ENCODE data around the gene PHF19. TPM values are rescaled to one million over a fixed set of nuclear protein-coding genes. Genes with fewer than 3 reads are reported as not detected.

The PHF19 gene
- total RNA-seq, 4 donors from 2014 or later = 6.7 to 11.1 (median 9.3) TPM

DNA sequence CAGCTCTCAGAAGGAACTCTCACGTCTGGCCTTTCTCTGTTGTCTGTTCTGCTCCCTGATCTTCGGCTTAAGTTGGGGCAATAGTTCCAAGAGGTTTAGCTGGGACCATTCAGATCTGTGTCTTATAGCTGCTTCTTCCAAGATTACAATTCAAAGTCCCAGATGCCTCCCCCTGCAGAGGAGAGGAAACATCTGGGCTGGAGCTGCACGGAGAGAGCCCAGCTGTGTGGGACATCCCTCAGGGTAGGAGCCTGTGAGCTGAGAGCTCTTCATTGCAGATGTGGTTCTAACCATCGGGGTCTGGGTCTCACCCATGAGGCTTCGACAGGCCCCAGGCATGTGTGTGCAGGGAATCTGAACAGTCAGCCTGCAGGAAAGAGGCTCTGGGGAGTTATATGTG is 9.0 kb upstream of the PHF19 start:
- intact Hi-C loops (cut with DNase I; ENCODE audit: low total_unique reads) (no loop called here), in situ Hi-C loops (cut with MboI; ENCODE audit: low pct_ligation_motif_present in 1 of 4, low pct_unique_long_range_greater_than_20kb in 1 of 4, low sequenced_read_pairs in 3 of 4) (no loop called here)
- DNase-seq = no peak
- peak overlapping the region; percentile 38 to 61 (median 55) for H3K27ac ChIP-seq
- WGBS, 2 donors (ENCODE audit: low coverage in 1 of 2) = 38 to 53% methylated on average over 3 to 5 of the region's 5 CpGs
- peaks cover 0 to 21% (median 14%) of the 10 kb centered on the region in 4 donors for H3K4me1 ChIP-seq
- no peaks in the 10 kb centered on the region for H3K36me3 ChIP-seq
- TF ChIP-seq POLR2AphosphoS5 (IDR thresholded peaks at IDR 0.05) = no peak
- TF ChIP-seq EP300 (IDR thresholded peaks at IDR 0.05; ENCODE audit: low read depth) = no peak
- TF ChIP-seq, protein P1, sequence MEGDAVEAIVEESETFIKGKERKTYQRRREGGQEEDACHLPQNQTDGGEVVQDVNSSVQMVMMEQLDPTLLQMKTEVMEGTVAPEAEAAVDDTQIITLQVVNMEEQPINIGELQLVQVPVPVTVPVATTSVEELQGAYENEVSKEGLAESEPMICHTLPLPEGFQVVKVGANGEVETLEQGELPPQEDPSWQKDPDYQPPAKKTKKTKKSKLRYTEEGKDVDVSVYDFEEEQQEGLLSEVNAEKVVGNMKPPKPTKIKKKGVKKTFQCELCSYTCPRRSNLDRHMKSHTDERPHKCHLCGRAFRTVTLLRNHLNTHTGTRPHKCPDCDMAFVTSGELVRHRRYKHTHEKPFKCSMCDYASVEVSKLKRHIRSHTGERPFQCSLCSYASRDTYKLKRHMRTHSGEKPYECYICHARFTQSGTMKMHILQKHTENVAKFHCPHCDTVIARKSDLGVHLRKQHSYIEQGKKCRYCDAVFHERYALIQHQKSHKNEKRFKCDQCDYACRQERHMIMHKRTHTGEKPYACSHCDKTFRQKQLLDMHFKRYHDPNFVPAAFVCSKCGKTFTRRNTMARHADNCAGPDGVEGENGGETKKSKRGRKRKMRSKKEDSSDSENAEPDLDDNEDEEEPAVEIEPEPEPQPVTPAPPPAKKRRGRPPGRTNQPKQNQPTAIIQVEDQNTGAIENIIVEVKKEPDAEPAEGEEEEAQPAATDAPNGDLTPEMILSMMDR (IDR thresholded peaks at IDR 0.05) = no peak
- no peak for TF ChIP-seq POLR2A (IDR thresholded peaks at IDR 0.05)
- no peak overlapping the region for H3K4me3 ChIP-seq
- H3K27me3 ChIP-seq = no peaks in the 10 kb centered on the region
- H3K9me3 ChIP-seq = no peaks in the 10 kb centered on the region

DNA sequence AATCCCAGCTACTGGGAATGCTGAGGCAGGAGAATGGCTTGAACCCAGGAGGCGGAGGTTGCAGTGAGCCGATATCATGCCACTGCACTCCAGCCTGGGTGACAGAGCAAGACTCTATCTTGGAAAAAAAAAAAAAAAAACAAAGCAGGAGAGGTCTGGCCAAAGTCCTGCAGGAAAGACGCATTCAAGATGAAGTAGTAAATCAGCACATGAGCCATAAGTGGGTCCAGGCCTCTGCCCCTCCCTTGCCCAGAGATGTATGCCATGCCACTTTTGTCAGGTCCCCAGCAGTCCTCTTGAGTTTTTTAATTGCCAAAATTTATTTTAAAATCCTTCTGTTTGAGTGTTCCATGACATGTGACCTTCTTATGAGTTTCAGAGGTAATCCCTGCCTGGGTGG is 8.5 kb upstream of the PHF19 start:
- intact Hi-C loops (cut with DNase I; ENCODE audit: low total_unique reads) (no loop called here), in situ Hi-C loops (cut with MboI; ENCODE audit: low pct_ligation_motif_present in 1 of 4, low pct_unique_long_range_greater_than_20kb in 1 of 4, low sequenced_read_pairs in 3 of 4) (no loop called here)
- Histone ChIP-seq H3K9me3 (no peaks in the 10 kb centered on the region), H3K4me3 (no peak overlapping the region), H3K36me3 (no peaks in the 10 kb centered on the region), H3K27me3 (no peaks in the 10 kb centered on the region), H3K4me1 (peaks cover 0 to 17% (median 11%) of the 10 kb centered on the region in 4 donors), H3K27ac (peak overlapping the region; percentile 38 to 61 (median 55))
- no peak for DNase-seq
- TF ChIP-seq, protein P1 (IDR thresholded peaks at IDR 0.05) = no peak
- TF ChIP-seq POLR2AphosphoS5 (IDR thresholded peaks at IDR 0.05) = no peak
- no peak for TF ChIP-seq POLR2A (IDR thresholded peaks at IDR 0.05)
- TF ChIP-seq EP300 (IDR thresholded peaks at IDR 0.05; ENCODE audit: low read depth) = no peak
- 10 to 41% methylated on average over 2 to 3 of the region's 3 CpGs for WGBS, 2 donors (ENCODE audit: low coverage in 1 of 2)

DNA sequence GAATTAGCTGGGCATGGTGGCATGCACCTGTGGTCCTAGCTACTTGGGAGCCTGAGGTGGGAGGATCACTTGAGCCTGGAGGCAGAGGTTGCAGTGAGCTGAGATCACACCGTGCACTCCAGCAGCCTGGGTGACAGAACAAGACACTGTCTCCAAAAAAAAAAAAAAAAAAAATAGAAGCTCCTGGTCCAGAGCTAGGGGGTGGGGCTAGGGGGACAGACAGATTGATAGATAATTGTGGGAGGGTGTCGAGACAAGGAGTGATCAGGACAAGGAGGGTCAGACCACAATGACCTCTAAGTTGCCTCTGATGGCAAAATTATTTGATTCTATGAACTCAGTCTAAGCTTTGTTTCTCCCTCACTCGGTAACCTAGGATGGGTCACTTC is 6.6 kb upstream of the PHF19 start:
- in situ Hi-C loops (cut with MboI; ENCODE audit: low pct_ligation_motif_present in 1 of 4, low pct_unique_long_range_greater_than_20kb in 1 of 4, low sequenced_read_pairs in 3 of 4) = no loop called here
- Histone ChIP-seq H3K4me3 (no peak overlapping the region), H3K9me3 (no peaks in the 10 kb centered on the region), H3K36me3 (no peaks in the 10 kb centered on the region), H3K27ac (no peak overlapping the region), H3K27me3 (no peaks in the 10 kb centered on the region), H3K4me1 (peaks cover under 1 to 15% (median 7%) of the 10 kb centered on the region in 4 donors)
- TF ChIP-seq POLR2AphosphoS5 (IDR thresholded peaks at IDR 0.05) = no peak
- TF ChIP-seq, protein P1 (IDR thresholded peaks at IDR 0.05) = no peak
- TF ChIP-seq POLR2A (IDR thresholded peaks at IDR 0.05) = no peak
- no peak for TF ChIP-seq EP300 (IDR thresholded peaks at IDR 0.05; ENCODE audit: low read depth)
- intact Hi-C loops (cut with DNase I; ENCODE audit: low total_unique reads) = no loop called here
- WGBS, 2 donors (ENCODE audit: low coverage in 1 of 2) = 86 to 87% methylated on average over 1 to 3 of the region's 3 CpGs
- no peak for DNase-seq

DNA sequence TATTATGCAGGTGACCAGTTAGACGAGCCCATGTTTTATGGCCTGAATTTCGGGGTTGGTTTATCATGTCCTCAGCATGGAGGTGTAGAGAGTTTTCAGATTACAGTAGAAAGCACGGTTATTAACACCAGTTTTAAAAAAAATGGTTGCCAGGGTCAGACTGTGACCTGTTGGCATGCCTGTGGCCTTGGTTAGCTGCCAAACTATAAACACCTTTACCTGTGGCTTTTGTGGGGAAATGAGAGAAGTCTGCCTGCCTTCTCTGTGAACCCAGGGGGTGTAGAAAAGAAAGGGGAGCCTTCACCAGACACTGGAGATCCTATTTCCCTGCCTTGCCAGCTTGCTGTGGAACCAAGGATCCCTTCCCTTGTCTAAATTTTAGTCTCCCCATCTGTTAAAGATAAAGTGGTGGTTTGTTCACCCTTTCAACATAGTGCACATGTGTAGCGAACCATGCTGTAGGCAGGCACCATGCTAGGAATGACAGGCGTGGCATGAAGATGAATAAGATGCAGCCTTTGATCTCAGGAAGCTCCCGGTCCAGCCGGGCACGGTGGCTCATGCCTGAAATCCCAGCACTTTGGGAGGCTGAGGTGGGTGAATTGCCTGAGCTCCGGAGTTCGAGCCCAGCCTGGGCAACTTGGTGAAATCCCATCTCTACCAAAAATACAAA is 6.1 kb upstream of the PHF19 start:
- in situ Hi-C loops (cut with MboI; ENCODE audit: low pct_ligation_motif_present in 1 of 4, low pct_unique_long_range_greater_than_20kb in 1 of 4, low sequenced_read_pairs in 3 of 4) = no loop called here
- peaks cover 5 to 21% (median 8%) of the 10 kb centered on the region in 4 donors for H3K4me1 ChIP-seq
- 56 to 73% methylated on average over 3 to 10 of the region's 10 CpGs for whole genome bisulfite sequencing, 2 donors (ENCODE audit: low coverage in 1 of 2)

More for the DNA sequence above, 6.1 kb upstream of the PHF19 start:
- no peak for DNase-seq
- H3K9me3 ChIP-seq = no peaks in the 10 kb centered on the region
- no peak overlapping the region for H3K4me3 ChIP-seq
- TF ChIP-seq POLR2A (IDR thresholded peaks at IDR 0.05) (no peak), EP300 (IDR thresholded peaks at IDR 0.05; ENCODE audit: low read depth) (no peak)
- TF ChIP-seq, protein P1 (IDR thresholded peaks at IDR 0.05) = no peak
- H3K27ac ChIP-seq = no peak overlapping the region
- H3K27me3 ChIP-seq = no peaks in the 10 kb centered on the region
- no peaks in the 10 kb centered on the region for H3K36me3 ChIP-seq
- intact Hi-C loops (cut with DNase I; ENCODE audit: low total_unique reads) = no loop called here
